ENCODE data around the gene RTF2. TPM values are rescaled to one million over a fixed set of nuclear protein-coding genes. Genes with fewer than 3 reads are reported as not detected.

Gene RTF2
- total and polyA plus RNA-seq, 2 experiments from 2014 or later: 28.2 to 53.7 TPM

DNA sequence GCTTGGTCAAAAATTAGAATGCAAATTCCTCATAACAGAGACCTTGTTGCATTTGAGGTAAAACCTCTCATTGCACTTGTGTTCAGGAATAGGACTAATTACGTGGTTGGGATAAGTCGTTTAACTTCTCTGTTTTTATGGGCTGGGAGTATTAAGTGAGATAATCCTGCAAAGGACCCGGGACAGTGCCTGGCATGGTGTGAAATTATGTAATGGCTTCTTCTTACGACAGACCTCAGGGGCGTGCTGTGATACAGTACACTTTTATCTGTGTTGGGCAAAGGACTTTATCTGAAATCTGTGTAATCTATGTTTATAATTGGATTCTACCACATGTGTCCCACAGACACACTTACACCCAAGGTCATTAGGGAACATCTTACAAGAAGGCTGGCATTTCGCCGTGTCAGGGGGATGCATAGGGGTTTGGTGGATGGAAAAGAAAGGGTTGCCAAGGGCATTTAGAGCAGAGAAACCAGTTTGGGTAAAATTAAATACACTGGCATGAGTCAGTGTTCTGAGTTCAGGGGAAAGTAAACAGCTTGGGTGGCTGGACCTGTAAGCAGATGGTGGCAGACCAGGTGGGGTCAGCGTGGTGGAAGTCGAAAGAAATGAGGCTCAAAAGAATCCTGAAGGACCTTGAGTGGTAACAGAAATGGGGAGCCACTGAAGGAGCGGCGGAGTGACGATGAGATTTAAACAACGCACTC, 17.2 kb upstream of the RTF2 start (continued):
- TF ChIP-seq, protein P1, sequence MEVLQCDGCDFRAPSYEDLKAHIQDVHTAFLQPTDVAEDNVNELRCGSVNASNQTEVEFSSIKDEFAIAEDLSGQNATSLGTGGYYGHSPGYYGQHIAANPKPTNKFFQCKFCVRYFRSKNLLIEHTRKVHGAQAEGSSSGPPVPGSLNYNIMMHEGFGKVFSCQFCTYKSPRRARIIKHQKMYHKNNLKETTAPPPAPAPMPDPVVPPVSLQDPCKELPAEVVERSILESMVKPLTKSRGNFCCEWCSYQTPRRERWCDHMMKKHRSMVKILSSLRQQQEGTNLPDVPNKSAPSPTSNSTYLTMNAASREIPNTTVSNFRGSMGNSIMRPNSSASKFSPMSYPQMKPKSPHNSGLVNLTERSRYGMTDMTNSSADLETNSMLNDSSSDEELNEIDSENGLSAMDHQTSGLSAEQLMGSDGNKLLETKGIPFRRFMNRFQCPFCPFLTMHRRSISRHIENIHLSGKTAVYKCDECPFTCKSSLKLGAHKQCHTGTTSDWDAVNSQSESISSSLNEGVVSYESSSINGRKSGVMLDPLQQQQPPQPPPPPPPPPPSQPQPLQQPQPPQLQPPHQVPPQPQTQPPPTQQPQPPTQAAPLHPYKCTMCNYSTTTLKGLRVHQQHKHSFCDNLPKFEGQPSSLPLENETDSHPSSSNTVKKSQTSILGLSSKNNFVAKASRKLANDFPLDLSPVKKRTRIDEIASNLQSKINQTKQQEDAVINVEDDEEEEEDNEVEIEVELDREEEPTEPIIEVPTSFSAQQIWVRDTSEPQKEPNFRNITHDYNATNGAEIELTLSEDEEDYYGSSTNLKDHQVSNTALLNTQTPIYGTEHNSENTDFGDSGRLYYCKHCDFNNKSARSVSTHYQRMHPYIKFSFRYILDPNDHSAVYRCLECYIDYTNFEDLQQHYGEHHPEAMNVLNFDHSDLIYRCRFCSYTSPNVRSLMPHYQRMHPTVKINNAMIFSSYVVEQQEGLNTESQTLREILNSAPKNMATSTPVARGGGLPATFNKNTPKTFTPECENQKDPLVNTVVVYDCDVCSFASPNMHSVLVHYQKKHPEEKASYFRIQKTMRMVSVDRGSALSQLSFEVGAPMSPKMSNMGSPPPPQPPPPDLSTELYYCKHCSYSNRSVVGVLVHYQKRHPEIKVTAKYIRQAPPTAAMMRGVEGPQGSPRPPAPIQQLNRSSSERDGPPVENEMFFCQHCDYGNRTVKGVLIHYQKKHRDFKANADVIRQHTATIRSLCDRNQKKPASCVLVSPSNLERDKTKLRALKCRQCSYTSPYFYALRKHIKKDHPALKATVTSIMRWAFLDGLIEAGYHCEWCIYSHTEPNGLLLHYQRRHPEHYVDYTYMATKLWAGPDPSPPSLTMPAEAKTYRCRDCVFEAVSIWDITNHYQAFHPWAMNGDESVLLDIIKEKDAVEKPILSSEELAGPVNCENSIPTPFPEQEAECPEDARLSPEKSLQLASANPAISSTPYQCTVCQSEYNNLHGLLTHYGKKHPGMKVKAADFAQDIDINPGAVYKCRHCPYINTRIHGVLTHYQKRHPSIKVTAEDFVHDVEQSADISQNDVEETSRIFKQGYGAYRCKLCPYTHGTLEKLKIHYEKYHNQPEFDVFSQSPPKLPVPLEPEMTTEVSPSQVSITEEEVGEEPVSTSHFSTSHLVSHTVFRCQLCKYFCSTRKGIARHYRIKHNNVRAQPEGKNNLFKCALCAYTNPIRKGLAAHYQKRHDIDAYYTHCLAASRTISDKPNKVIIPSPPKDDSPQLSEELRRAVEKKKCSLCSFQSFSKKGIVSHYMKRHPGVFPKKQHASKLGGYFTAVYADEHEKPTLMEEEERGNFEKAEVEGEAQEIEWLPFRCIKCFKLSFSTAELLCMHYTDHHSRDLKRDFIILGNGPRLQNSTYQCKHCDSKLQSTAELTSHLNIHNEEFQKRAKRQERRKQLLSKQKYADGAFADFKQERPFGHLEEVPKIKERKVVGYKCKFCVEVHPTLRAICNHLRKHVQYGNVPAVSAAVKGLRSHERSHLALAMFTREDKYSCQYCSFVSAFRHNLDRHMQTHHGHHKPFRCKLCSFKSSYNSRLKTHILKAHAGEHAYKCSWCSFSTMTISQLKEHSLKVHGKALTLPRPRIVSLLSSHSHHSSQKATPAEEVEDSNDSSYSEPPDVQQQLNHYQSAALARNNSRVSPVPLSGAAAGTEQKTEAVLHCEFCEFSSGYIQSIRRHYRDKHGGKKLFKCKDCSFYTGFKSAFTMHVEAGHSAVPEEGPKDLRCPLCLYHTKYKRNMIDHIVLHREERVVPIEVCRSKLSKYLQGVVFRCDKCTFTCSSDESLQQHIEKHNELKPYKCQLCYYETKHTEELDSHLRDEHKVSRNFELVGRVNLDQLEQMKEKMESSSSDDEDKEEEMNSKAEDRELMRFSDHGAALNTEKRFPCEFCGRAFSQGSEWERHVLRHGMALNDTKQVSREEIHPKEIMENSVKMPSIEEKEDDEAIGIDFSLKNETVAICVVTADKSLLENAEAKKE (CRISPR knock-in tag; IDR thresholded peaks at IDR 0.05): no peak
- no peak for TF ChIP-seq EZH2 (IDR thresholded peaks at IDR 0.05; ENCODE audit: low read depth, unreplicated experiment)
- TF ChIP-seq ZNF331 (CRISPR knock-in tag; IDR thresholded peaks at IDR 0.05; ENCODE audit: low read depth): no peak
- TF ChIP-seq, protein P2, sequence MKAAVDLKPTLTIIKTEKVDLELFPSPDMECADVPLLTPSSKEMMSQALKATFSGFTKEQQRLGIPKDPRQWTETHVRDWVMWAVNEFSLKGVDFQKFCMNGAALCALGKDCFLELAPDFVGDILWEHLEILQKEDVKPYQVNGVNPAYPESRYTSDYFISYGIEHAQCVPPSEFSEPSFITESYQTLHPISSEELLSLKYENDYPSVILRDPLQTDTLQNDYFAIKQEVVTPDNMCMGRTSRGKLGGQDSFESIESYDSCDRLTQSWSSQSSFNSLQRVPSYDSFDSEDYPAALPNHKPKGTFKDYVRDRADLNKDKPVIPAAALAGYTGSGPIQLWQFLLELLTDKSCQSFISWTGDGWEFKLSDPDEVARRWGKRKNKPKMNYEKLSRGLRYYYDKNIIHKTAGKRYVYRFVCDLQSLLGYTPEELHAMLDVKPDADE (IDR thresholded peaks at IDR 0.05): no peak

GRCh38 chr20:56453352-56453751, 15.1 kb upstream of the RTF2 start:
- H3K4me2 ChIP-seq: no peak overlapping the region
- no peak overlapping the region for H3K4me3 ChIP-seq
- H3F3A ChIP-seq (replicated peaks; ENCODE audit: low read depth): no peaks in the 10 kb centered on the region
- DNase-seq (ENCODE audit: low spot score) (no peak), ATAC-seq (no peak)
- H3K4me3 Mint-ChIP-seq: no peak overlapping the region
- no peaks in the 10 kb centered on the region for H3K9me3 Mint-ChIP-seq
- H3K27me3 ChIP-seq (ENCODE audit: insufficient read depth): no peaks in the 10 kb centered on the region
- H3K27ac ChIP-seq (ENCODE audit: low read depth): no peak overlapping the region
- H3K36me3 Mint-ChIP-seq (ENCODE audit: low read depth): no peaks in the 10 kb centered on the region
- H3K79me2 ChIP-seq (replicated peaks; ENCODE audit: insufficient read depth): no peaks in the 10 kb centered on the region
- H3K36me3 ChIP-seq (ENCODE audit: insufficient read depth): no peaks in the 10 kb centered on the region
- no peaks in the 10 kb centered on the region for H3K4me1 ChIP-seq (ENCODE audit: insufficient read depth)
- no peaks in the 10 kb centered on the region for H3K9me2 ChIP-seq (ENCODE audit: insufficient read depth)
- no peaks in the 10 kb centered on the region for H3K4me1 Mint-ChIP-seq
- H2AFZ ChIP-seq: no peak overlapping the region
- no peak overlapping the region for H3K27ac Mint-ChIP-seq
- peaks cover 2% of the 10 kb centered on the region for H3K27me3 Mint-ChIP-seq (ENCODE audit: insufficient read depth, low read depth, poor library complexity)
- H4K20me1 ChIP-seq (replicated peaks; ENCODE audit: insufficient read depth): no peaks in the 10 kb centered on the region
- TF ChIP-seq, protein P3, sequence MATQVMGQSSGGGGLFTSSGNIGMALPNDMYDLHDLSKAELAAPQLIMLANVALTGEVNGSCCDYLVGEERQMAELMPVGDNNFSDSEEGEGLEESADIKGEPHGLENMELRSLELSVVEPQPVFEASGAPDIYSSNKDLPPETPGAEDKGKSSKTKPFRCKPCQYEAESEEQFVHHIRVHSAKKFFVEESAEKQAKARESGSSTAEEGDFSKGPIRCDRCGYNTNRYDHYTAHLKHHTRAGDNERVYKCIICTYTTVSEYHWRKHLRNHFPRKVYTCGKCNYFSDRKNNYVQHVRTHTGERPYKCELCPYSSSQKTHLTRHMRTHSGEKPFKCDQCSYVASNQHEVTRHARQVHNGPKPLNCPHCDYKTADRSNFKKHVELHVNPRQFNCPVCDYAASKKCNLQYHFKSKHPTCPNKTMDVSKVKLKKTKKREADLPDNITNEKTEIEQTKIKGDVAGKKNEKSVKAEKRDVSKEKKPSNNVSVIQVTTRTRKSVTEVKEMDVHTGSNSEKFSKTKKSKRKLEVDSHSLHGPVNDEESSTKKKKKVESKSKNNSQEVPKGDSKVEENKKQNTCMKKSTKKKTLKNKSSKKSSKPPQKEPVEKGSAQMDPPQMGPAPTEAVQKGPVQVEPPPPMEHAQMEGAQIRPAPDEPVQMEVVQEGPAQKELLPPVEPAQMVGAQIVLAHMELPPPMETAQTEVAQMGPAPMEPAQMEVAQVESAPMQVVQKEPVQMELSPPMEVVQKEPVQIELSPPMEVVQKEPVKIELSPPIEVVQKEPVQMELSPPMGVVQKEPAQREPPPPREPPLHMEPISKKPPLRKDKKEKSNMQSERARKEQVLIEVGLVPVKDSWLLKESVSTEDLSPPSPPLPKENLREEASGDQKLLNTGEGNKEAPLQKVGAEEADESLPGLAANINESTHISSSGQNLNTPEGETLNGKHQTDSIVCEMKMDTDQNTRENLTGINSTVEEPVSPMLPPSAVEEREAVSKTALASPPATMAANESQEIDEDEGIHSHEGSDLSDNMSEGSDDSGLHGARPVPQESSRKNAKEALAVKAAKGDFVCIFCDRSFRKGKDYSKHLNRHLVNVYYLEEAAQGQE (IDR thresholded peaks at IDR 0.05; ENCODE audit: unreplicated experiment): no peak
- TF ChIP-seq, protein P4, sequence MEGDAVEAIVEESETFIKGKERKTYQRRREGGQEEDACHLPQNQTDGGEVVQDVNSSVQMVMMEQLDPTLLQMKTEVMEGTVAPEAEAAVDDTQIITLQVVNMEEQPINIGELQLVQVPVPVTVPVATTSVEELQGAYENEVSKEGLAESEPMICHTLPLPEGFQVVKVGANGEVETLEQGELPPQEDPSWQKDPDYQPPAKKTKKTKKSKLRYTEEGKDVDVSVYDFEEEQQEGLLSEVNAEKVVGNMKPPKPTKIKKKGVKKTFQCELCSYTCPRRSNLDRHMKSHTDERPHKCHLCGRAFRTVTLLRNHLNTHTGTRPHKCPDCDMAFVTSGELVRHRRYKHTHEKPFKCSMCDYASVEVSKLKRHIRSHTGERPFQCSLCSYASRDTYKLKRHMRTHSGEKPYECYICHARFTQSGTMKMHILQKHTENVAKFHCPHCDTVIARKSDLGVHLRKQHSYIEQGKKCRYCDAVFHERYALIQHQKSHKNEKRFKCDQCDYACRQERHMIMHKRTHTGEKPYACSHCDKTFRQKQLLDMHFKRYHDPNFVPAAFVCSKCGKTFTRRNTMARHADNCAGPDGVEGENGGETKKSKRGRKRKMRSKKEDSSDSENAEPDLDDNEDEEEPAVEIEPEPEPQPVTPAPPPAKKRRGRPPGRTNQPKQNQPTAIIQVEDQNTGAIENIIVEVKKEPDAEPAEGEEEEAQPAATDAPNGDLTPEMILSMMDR (conservative IDR thresholded peaks at IDR 0.05; ENCODE audit: low read depth in 2 of 2): no peak
- no peak for TF ChIP-seq ZNF114 (CRISPR knock-in tag; IDR thresholded peaks at IDR 0.05)
